HEK293 (cell line): ENCODE measurements around the gene PKIG.

ENCODE experiments used
- REST ChIP-seq: fragments of 450-650 bp; formaldehyde crosslinking; IDR thresholded peaks from 2 replicates; pipeline ENCODE4 v1.5.1; 2016; ENCODE audit warnings: missing biosample characterization, missing genetic modification characterization
- SCRT2 ChIP-seq: fragments of 450-650 bp; formaldehyde crosslinking; IDR thresholded peaks from 2 replicates; pipeline ENCODE4 v1.5.1; 2016; ENCODE audit warnings: missing biosample characterization, missing genetic modification characterization
- ZBTB8A ChIP-seq: fragments of 450-650 bp; formaldehyde crosslinking; IDR thresholded peaks from 2 replicates; pipeline ENCODE4 v1.5.1; 2016; ENCODE audit warnings: missing biosample characterization, missing genetic modification characterization
- ZNF274 ChIP-seq, 2 experiments: fragments of 200-500 bp in 1 of 2; fragments of 450-650 bp in 1 of 2; sonication (Bioruptor generic) in 1 of 2; formaldehyde crosslinking in 1 of 2; IDR thresholded peaks; 2 replicates each; pipeline versions ENCODE4 v1.5.1 to v1.6.1; 2014 to 2016; ENCODE audit warnings: borderline replicate concordance in 1 of 2, inconsistent platforms in 1 of 2, low read length in 1 of 2, missing biosample characterization in 1 of 2, missing genetic modification characterization in 1 of 2
- ZNF830 ChIP-seq: fragments of 450-650 bp; IDR thresholded peaks from 2 replicates; pipeline ENCODE4 v1.5.0; 2018; ENCODE audit warnings: missing biosample characterization, missing genetic modification characterization, low read depth, mild to moderate bottlenecking, moderate library complexity
- TF ChIP-seq, protein P1 (sequence below): fragments of 450-650 bp; formaldehyde crosslinking; IDR thresholded peaks from 2 replicates; pipeline ENCODE4 v1.5.1; 2016; ENCODE audit warnings: missing biosample characterization, missing genetic modification characterization, borderline replicate concordance
- TF ChIP-seq, protein P2 (sequence below): fragments of 450-650 bp; formaldehyde crosslinking; IDR thresholded peaks from 2 replicates; pipeline ENCODE4 v1.5.1; 2016; ENCODE audit warnings: missing biosample characterization, missing genetic modification characterization, low read depth

GRCh38 chr20:44594730-44595129, 12.4 kb downstream of the PKIG start:
- no peak for TF ChIP-seq ZBTB8A
- TF ChIP-seq SCRT2 = no peak
- TF ChIP-seq ZNF830 (tag by site-specific recombination) = no peak
- TF ChIP-seq, protein P1, sequence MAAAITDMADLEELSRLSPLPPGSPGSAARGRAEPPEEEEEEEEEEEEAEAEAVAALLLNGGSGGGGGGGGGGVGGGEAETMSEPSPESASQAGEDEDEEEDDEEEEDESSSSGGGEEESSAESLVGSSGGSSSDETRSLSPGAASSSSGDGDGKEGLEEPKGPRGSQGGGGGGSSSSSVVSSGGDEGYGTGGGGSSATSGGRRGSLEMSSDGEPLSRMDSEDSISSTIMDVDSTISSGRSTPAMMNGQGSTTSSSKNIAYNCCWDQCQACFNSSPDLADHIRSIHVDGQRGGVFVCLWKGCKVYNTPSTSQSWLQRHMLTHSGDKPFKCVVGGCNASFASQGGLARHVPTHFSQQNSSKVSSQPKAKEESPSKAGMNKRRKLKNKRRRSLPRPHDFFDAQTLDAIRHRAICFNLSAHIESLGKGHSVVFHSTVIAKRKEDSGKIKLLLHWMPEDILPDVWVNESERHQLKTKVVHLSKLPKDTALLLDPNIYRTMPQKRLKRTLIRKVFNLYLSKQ (tag by site-specific recombination) = no peak
- no peak for TF ChIP-seq REST (tag by site-specific recombination)
- TF ChIP-seq ZNF274 (IDR thresholded peaks at IDR 0.05; ENCODE audit: low read length) = no peak
- no peak for TF ChIP-seq ZNF274 (tag by site-specific recombination; IDR thresholded peaks at IDR 0.05; ENCODE audit: borderline replicate concordance)
- TF ChIP-seq, protein P2, sequence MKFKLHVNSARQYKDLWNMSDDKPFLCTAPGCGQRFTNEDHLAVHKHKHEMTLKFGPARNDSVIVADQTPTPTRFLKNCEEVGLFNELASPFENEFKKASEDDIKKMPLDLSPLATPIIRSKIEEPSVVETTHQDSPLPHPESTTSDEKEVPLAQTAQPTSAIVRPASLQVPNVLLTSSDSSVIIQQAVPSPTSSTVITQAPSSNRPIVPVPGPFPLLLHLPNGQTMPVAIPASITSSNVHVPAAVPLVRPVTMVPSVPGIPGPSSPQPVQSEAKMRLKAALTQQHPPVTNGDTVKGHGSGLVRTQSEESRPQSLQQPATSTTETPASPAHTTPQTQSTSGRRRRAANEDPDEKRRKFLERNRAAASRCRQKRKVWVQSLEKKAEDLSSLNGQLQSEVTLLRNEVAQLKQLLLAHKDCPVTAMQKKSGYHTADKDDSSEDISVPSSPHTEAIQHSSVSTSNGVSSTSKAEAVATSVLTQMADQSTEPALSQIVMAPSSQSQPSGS (tag by site-specific recombination) = no peak
